ENCODE results near the gene PHC2.

PHC2 gene

GRCh38 chr1:33454646-33455282 lies 23.9 kb upstream of the PHC2 start:
- no peak for DNase-seq

- DNase-seq: no peak
These were observed 15.7 kb upstream of the PHC2 start for GRCh38 chr1:33446590-33446989.

GRCh38 chr1:33445108-33445507 lies 14.2 kb upstream of the PHC2 start:
- DNase-seq: no peak

GRCh38 chr1:33443705-33444180 lies 12.8 kb upstream of the PHC2 start:
- DNase-seq: no peak

GRCh38 chr1:33443080-33443704 lies 12.3 kb upstream of the PHC2 start:
- DNase-seq: no peak

GRCh38 chr1:33442141-33442540 lies 11.2 kb upstream of the PHC2 start:
- no peak for DNase-seq

GRCh38 chr1:33441088-33441745 lies 10.3 kb upstream of the PHC2 start:
- DNase-seq: no peak

- DNase-seq: no peak
These were observed 8.8 kb upstream of the PHC2 start for GRCh38 chr1:33439662-33440061.

GRCh38 chr1:33438364-33439160 lies 7.7 kb upstream of the PHC2 start:
- DNase-seq: no peak

GRCh38 chr1:33436557-33437285 lies 5.8 kb upstream of the PHC2 start:
- DNase-seq: no peak

GRCh38 chr1:33435096-33435820 lies 4.4 kb upstream of the PHC2 start:
- DNase-seq: no peak

GRCh38 chr1:33434363-33434750 lies 3.5 kb upstream of the PHC2 start:
- no peak for DNase-seq

- peak; percentile 24 for DNase-seq
These were observed 2.8 kb upstream of the PHC2 start for GRCh38 chr1:33433509-33434362.

GRCh38 chr1:33429856-33430691 lies 821 bp downstream of the PHC2 start:
- DNase-seq: no peak

- DNase-seq: no peak
These were observed 1.6 kb downstream of the PHC2 start for GRCh38 chr1:33429332-33429731.

- no peak for DNase-seq
These were observed 2.2 kb downstream of the PHC2 start for GRCh38 chr1:33428661-33429060.

GRCh38 chr1:33426916-33427315 lies 4.0 kb downstream of the PHC2 start:
- no peak for DNase-seq

GRCh38 chr1:33425900-33426299 lies 5.0 kb downstream of the PHC2 start:
- no peak for DNase-seq

- DNase-seq: no peak
These were observed 6.3 kb downstream of the PHC2 start for GRCh38 chr1:33424610-33425009.

GRCh38 chr1:33424205-33424604 lies 6.7 kb downstream of the PHC2 start:
- DNase-seq: no peak
